RPMI8226 (cell line): ENCODE measurements around the gene CRYGB.

Source experiments
- DNase-seq: peaks from one replicate; pipeline ENCODE4 v3.0.0-alpha.2; 2015

The CRYGB gene, protein sequence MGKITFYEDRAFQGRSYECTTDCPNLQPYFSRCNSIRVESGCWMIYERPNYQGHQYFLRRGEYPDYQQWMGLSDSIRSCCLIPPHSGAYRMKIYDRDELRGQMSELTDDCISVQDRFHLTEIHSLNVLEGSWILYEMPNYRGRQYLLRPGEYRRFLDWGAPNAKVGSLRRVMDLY

DNA sequence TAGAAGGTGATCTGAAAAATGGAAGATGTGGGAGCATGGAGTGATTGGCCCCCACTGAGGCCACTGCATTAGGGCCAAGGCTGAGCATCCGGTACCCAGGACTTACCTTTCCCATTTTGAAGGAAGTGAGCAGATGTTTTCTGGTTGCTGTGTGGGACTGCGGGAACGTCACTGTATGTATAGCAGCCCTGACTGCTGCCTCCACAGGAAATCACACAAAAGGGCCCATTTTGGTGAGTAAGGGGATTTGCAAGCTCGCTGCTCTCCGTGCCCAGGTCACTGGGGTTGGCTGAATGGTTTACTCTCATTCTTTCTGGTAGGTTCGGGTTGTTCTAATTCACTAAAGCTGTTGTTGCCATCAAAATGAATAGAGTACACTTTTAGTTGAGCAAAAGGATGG lies at the start of gene CRYGB:
CRYGB (minus strand) TSS at position 153 of the 400 bp plus-strand sequence; CDS start at position 115, 38 bp downstream.
- no peak for DNase-seq

DNA sequence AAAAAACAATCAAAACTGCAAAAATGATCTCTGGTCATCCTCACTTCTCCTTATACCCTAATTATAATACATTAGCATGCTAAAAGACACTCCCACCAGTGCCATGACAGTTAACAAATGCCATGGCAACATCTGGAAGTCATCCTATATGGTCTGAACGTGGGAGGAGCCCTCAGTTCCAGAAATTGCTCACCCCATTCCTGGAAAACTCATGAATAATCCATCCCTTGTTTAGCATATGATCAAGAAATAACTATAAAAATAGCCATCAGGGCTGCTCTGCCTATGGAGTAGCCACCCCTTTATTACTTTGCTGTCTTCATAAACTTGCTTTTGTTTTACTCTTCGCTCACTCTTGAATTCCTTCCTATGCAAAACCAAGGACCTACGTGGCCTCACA lies 49.6 kb upstream of the CRYGB start:
- DNase-seq = no peak

DNA sequence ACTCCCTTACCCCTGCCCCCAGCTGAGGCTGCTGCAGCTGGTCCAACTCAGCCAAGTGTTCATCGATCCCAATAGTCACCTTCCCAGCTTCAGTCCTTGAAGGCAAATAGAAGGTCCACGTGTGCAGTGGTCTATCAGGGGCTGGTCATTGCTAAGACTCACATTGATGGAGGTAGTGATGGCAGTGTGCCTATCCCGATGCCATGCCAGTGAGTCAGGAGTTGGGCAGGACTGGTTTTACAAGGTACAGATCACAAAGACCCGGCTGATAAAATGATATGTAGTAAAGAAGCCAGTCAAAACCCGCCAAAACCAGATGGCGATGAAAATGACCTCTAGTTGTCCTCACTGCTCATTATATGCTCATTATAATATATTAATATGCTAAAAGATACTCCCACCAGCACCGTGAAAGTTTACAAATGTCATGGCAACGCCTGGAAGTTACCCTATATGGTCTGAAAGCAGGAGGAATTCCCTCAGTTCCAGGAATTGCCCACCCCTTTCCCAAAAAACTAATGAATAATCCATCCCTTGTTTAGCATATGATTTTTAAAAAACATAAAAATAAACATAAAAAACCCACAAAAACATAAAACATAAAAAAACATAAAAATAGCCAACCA lies 46.8 kb upstream of the CRYGB start:
- no peak for DNase-seq

DNA sequence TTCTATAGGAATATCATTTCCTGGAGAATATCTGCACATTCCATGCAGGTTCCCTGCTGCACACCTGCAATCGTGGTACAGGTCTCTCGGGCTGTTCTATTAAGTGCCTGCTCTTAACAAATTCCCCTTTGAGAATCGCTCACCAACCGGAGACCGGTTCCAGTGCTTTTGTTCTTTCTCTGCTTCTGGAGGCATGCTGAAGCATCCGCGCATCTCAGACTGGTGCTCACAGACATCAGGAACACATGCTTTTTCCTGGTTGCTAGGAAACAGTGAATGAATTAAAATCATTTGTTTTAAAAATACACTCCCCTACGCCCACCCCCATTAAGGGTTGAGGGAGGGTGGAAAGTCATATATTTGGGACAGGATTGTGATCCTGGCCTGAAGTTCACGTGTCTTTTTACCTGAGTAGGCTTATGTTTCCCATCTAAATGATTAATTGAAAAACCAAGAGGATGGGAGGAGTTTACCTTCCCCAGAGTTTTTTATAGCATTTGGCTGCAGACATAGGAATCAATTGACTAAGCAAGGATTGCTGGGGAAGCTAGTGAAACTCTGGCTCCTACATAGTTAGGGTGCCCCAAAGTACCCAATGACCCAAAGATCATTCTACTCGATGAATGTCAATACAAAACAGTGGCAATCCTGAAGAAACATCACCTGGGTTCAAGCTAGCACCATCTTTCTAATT lies 44.0 kb upstream of the CRYGB start, which contains the start of gene C2orf80:
C2orf80 (minus strand) TSS at position 221 of the 694 bp plus-strand sequence. CDS start 3,044 bp downstream, outside the sequence.
- no peak for DNase-seq

DNA sequence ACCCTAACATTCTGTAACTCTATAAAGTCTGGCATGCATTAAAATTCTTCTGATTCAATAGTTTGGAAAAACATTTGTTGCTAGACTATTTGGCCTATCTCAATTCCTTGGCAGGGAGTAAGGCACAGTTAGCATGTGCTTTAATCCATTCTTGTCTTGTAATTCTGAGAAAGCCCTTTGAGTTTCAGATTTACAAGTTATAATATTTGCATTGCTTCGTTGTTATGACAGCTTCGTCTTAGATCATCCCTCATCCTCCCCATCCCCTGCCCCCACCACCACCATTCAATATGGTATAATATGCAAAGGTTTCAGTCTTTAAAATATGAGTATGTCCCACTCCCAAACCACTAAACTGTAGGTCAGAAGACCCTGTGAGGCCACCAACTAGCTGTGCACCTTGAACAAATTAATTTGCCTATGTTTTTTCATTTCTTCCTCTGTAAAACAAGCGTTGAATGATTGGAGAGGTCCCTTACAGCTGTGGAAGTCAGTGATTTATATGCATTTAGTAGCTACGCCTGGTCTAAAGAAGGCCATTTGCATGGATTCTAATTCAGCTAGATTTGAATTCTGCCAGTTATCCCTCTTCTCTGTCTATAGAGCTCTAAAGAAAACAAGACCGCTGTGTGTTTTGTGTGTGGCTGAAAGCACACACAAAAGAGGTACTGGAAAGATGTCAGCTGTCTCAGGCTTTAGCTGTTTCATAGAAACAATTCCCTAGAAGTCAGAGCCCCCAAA lies 43.3 kb upstream of the CRYGB start:
- no peak for DNase-seq

DNA sequence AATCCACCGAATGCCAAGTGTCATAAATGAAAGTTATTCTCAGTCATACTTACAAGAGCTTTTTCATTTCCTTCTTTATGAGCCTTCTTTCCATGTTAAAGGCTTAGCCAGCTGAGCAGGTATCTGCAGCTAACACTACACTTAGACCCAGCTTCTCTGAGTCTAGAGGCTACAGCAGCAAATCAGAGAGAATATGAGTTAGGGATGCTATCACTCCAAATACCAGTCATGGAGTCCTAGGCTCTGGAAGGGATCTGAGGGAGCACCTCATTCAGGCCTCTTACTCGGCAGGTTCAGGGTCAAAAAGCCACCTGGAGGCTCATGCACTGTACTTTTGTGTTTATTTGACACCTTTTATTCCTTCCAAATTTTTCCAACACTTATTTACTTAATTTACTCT lies 40.9 kb upstream of the CRYGB start:
- no peak for DNase-seq

DNA sequence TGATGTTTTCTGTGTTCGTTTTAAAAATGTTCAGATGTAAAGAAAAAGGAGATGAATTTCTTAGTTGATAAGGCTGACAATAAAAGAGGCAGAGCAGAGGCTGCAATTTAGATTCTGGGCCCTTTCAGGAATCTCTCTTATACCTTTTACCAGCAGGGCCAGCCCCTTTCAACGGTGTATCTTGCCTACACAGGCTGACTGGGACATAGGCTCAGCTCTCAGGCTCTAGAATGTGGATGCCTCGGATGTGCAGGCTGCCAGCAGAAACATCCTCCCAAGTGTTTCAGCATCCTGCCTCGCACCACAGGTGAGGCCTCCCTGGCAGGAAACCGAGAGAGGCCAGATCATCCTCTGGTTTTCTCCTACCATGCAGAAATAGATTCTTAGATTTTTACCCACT lies 40.5 kb upstream of the CRYGB start:
- DNase-seq = no peak

DNA sequence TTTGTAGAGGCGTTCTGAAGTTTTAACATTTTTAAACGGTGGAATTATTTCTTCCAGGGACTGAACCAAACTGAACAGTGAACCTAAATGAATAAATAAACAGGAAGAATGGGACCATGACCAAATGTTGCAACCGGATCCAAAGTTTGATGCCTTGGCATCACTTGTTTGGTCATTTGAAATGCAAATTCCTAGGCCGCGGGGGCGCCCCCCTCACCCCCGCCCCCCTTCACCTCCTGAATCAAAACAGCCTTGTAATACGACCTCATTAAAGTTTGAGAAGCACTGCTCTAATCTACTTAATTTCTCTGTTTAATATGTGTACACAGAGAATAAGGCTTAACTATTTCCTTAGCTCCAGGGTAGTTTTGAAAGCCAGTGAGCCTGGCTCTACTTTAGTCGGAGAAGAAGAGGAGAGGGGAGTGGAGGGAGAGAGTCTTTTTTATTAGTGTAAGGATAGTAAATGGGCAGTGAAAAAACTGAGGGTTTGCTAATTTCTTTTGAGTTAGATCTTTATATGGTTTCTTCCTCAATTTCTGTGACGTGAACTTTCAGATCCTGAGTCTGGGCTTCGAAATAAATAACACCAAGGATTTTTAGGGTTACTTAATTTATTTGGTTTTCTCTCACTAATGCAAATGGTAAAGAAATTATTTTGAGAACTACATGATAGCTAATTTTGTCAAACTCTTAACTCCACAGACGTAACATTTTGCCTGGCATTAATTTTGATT lies 38.2 kb upstream of the CRYGB start:
- DNase-seq = no peak

DNA sequence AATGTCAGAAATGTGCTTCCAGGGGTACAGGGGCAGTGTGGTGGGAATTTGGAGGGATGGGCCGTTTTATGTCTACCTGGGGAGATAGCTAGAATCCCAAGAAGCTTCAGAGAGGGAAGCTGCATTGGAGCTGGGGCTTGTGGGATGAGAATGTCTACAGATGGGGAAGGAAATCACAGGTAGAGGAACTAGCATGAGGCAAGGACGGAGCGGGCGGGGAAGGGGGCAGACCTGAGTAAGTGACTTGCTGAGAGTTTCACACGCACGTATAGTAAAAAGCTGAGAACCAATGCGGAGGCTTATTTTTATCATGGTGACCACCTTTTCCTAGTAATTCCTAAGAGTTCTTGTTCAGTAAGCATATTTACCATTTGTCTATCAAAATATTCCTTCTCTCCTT lies 37.6 kb upstream of the CRYGB start:
- DNase-seq = no peak

DNA sequence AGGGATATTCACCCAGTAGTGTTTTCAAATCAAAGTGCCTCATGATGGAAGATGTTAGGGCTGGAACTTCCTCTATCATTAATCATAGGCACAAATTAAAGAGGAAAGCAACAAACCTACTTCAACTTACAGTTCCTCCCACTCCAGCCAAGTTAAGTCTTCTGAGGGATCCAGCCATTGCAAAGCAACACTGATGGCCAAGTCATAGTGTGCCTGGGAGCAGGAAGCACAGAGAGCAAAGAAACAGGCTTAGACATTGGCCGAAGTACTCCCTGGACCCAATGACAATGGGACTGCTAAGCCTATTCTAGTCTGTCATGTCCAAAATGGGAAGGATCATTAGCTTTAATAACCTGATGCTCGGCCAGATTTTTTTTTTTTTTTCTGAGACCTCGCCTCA lies 36.9 kb upstream of the CRYGB start:
- no peak for DNase-seq

DNA sequence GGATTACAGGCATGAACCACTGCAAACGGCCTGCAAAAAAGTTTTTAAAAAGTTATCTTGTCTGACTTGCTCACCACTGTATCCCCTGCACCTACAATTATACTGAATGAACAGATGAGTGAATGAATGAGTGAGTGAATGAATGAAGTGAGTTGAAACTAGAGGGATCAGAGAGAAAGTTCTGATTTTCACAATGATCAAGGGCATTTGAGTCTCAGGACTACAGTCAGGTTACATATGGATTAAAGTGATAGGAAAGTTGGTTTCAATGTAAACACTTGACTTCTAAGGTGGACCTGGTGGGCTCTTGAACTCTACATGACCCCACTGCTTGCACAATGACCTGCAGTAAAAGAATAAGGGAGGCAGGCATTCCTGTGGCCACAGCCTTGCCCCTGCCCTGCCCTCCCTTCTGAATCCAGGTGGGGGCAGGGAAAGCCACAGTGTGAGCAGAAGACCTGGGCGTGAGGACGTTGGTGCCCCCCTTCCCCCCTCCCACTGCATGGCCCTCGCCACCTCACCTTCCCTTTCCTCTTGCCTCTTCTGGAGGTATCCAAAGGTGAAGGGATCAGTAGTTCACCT lies 33.2 kb upstream of the CRYGB start:
- no peak for DNase-seq

DNA sequence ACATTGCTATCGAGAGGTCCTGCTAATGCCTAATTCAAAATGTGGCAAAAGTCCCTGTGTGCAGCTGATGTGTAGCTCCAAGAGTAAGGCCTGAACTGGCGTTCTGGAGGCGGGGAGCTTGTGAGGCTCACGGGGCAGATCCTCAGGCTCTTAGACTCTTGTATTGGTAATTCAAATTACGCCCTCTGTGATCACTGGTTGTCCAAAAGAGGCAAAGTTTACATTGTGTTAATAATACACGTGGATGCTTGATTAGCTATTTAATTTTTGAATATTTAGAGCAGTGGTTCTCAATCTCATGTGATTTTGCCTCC lies 29.8 kb upstream of the CRYGB start:
- no peak for DNase-seq

DNA sequence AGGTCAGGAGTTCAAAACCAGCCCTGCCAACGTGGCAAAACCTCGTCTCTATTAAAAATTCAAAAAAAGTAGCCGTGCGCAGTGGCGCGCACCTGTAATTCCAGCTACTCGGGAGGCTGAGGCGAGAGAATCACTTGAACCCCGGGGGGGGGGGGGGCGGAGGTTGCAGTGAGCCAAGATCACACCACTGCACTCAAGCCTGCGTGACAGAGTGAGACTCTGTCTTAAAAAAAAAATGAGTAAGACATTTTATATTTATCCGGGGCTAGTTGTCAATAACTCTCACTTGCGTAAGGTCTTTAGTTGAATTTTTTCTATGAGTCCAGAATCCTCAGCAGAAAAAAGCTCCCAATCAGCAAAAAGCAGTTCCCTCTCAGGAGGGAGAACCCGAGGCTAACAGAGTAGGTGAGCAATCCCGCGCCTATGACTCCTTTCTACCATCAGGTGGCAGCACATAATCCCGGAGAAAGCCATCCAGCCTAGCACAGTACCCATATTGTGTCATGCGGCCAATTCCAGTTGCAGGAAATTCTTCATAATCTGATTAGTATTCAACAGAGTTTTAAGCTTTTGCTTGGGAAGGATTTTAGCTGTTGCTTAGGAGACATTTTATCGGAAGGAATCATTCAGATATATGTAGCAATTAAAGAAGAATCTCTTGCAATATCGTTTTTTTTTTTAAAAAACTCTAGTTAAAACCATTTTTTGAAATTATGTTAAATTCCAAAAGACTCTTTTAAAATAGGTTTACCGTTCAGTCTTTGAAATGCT lies 29.3 kb upstream of the CRYGB start:
- peak; percentile 89 for DNase-seq

DNA sequence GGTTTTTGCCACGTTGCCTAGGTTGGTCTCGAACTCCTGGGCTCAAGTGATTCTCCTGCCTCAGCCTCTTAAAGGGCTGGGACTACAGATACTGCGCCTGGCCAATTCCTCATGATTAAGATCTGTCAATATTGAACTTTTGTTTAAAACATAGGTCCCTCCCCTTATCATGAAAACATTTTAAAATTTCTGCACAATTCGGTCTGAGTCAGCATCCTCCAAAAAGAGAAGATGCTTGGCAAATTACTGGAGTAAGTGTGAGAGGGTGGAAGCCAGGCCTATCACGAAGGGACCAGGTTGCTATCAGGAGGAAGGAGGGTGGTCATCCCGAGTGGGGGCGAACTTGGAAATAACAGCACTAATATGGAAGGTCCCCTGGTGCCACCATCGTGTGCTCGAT lies 28.2 kb upstream of the CRYGB start:
- DNase-seq = no peak

DNA sequence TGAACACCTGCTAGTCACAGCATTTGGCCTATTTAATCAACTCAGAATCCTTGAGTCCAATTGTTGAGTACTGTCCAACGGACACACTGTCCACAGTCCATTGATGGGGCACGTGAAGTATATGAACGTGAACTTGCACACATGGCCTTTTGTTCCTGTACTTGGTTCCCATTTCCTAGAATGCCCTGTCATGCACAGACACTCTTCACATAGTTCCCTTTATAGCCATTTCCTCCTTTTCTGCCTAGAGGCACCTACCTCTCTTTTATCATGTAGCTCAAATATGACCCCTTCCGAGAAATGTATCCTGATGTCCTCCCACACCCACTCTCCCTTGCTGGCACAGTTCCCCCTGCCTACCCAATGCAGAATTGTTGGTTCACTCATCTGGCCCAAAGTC lies 26.2 kb upstream of the CRYGB start:
- no peak for DNase-seq

DNA sequence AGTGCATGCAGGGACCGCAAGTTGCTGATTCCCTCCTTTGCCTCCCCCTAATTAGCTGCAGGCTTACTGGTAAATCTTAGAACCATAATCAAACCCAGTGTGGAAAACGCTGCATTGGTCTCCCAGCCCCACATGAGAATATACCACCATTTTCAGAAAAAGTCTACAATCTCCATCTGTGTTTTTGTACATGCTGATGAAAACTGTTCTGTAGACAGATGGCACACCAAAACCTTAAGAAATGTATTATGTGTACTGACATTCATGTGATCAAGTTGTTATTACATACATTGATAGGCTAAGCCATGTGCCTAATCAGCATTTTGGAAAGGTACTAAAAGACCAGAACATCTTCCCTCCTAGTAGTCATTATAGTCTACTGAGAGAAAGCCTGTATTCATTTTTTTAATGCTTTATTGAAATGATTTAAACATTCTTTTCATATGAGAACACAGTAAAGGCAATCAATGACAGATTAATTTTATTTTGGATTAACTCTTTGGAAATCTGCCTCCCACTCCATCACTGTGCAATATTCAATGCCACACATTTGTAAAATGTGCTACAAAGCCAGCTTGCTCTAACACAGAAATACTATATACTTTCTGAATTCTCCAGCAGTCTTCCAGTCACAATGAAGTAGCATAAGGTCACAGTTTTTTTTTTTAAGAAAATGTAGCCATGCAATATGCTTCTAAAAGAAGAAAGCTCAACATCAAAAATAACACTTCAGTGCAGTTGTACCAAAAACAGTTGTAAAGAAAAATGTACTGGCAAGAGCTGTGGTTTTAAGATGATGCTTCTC lies 19.2 kb upstream of the CRYGB start:
- DNase-seq = no peak

DNA sequence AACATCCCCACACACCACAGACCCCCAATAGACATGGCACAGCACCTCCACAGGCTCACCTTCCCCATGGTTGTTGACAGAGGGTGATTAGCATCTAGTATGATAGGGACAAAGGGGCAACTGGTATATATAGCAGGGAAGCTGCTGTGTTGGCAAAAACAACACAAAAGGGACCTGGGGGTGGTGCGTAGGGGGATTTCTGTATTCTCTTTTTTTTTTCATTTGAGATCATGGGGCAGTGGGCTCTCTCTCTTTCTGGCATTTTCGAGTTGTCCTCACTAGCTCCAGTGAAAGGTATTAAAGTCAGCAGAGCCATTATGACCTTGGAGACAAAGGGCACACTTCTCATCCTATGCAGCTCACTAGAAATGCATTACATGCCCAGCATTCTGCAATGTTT lies 17.5 kb upstream of the CRYGB start, which contains the start of gene CRYGA:
CRYGA (minus strand) TSS at position 101 of the 400 bp plus-strand sequence; CDS start at position 68, 33 bp downstream.
- no peak for DNase-seq

DNA sequence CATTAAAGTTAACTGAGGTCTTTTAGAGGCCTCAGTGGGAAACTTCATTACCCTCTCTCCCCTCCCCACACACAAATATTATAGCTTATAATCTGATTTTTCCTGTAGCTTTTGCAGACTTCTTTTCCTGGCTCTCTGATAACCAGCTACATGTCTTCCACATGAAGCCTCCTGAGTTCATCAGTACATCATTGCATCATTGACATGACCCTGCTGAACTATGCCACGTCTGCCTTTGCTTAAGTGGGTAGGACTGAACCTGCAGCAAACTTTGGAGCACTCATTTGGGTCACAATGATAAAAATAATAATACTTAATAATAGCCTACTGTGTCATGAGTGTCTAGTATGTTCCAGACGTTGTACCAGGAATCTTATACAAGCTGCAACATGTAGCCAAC lies 10.5 kb upstream of the CRYGB start:
- no peak for DNase-seq

DNA sequence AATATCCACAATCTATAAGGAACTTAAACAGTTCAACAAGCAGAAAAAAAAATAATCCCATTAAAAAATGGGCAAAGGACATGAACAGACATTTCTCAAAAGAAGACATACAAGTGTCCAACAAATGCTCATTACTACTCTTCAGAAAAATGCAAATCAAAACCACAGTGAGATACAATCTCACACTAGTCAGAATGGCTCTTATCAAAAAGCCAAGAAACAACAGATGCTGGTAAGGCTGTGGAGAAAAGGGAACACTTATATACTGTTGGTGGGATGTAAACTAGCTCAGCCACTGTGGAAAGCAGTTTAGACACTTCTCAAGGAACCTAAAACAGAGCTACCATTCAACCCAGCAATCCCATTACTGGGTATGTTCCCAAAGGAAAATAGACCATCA lies 7.2 kb upstream of the CRYGB start:
- no peak for DNase-seq

DNA sequence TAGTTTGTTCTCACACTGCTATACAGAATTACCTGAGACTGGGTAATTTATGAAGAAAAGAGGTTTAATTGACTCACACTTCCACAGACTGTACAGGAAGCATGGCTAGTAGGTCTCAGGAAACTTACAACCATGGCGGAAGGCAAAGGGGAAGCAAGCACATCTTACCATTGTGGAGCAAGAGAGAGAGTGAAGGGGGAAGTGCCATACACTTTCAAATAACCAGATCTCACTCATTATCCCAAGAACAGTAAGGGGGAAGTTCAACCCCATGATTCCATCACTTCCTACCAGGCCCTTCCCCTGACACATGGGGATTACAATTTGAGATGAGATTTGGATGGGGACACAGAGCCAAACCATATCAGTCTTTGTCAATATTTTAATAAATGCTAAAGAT lies 5.0 kb upstream of the CRYGB start:
- DNase-seq = no peak

DNA sequence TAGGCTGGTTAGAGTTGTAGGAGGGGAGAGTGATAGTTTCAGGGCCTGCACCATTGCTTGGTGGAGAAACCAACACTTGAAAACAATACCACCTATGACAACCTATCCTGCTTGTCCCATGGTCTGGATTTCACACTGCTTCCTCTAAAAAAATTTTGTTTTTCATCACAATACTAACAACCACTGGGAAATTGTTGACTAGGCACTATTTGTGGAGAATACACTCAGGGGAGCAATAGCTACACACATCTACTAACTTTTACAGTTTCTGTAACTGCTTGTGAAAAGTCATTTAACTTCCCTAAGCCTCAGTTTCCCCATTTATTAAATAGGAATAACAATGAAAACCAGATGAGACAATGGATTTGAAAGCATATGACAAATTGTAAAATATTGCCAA lies 4.1 kb upstream of the CRYGB start:
- DNase-seq = no peak
